ENCODE data around the gene SORCS1.

DNA sequence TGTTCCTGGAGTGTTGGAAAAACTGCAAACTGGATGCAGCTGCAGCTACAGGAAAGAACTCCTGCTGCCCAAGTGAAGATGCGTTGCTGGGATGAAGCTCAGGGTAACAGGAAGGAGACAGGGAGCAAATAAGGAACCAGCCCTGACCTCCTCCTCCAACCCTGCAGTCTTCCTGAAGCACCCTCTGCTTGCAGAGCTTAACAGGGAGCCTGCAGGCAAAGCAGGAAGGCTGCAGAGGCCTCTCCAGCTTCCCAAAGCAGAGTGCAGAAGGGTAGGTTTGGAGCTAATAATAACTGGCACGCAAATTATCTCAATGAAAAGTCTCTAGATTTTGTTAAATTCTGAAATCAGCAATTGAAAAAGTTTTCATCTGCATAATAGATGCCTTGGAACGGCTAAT, 92.5 kb downstream of the SORCS1 start:
- TF ChIP-seq, protein P1, sequence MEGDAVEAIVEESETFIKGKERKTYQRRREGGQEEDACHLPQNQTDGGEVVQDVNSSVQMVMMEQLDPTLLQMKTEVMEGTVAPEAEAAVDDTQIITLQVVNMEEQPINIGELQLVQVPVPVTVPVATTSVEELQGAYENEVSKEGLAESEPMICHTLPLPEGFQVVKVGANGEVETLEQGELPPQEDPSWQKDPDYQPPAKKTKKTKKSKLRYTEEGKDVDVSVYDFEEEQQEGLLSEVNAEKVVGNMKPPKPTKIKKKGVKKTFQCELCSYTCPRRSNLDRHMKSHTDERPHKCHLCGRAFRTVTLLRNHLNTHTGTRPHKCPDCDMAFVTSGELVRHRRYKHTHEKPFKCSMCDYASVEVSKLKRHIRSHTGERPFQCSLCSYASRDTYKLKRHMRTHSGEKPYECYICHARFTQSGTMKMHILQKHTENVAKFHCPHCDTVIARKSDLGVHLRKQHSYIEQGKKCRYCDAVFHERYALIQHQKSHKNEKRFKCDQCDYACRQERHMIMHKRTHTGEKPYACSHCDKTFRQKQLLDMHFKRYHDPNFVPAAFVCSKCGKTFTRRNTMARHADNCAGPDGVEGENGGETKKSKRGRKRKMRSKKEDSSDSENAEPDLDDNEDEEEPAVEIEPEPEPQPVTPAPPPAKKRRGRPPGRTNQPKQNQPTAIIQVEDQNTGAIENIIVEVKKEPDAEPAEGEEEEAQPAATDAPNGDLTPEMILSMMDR (IDR thresholded peaks at IDR 0.05), result no peak
- TF ChIP-seq POLR2A (IDR thresholded peaks at IDR 0.05), result no peak

Data from tibial nerve (tissue), 3 donors.